Stimulated activated CD4-positive, alpha-beta T cell treated with anti-CD3 and anti-CD28 coated beads, TNF-alpha, amount 100 ng/mL, for 24 hours (primary cell): ENCODE results near the gene YIPF3.
"Not testable (repeated sequence)": the region's sequence is repeated elsewhere in the genome, so short reads cannot be mapped to it uniquely, and the experiment has no call there.

Source experiments
- DNase-seq, 3 experiments: peaks; one replicate each; pipeline ENCODE4 v3.0.0-alpha.2; 2020; ENCODE audit warnings: low read depth in 3 of 3

Gene YIPF3

DNA sequence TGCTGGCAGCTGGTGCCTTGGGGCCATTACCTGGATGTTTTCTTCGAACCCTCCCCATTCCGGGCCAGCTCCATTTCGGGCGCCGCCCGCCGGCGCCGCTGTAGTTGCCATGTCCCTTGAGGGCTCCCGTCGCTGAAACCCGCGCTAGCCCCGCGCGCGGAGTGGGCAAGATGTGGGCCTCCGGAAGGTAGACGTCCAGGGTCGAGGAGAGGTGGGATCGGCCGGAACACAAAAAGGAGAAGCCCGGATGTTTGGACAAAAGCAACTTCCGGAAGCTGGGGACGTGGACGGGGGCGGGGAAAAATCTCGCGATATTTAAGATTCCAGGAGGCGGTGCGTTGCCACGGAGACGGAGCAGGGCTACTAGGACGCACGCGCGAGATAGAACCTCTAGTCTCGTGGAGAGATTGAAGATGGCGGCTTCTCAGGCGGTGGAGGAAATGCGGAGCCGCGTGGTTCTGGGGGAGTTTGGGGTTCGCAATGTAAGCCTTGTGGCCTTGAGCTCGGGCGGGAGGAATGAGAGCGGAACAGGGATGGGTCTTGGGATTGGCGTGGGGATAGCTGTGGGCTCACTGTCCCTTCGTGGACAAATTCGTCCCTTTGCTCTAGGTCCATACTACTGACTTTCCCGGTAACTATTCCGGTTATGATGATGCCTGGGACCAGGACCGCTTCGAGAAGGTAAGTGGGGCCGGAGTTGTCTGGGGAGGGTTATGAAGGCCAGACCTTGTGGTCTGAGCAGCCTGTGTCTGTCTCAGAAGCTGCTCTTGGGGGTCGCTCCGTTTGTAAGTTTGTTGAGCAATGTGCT lies at the start of gene YIPF3, which contains the start of gene POLR1C:
Gene YIPF3 (minus strand): TSS at position 230 of the 808 bp plus-strand sequence. CDS start 119 bp downstream, at position 111.
Gene POLR1C (plus strand): TSS at position 393 of the 808 bp plus-strand sequence. CDS start 21 bp downstream, at position 414.
- DNase-seq = peak; percentile 93 to 97 (median 95)

DNA sequence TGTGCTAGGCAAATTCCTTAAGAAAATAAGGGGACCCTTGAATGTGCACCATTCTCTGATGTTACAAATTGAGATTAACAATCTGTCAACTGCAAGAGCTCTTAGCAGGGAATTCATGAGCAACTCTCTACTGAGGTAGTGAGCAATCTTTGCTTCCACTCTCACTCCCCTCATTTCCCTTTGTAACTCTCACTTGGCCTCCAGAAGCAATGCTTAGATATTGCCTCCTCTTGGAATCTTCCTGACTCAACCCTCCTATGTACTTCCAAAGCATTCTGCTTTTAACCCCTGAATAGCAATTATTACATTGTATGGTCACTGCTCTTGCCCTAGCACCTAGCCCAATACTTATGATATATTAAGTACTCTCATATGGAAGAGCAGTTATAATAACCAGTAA lies 42.6 kb upstream of the YIPF3 start:
- no peak for DNase-seq

DNA sequence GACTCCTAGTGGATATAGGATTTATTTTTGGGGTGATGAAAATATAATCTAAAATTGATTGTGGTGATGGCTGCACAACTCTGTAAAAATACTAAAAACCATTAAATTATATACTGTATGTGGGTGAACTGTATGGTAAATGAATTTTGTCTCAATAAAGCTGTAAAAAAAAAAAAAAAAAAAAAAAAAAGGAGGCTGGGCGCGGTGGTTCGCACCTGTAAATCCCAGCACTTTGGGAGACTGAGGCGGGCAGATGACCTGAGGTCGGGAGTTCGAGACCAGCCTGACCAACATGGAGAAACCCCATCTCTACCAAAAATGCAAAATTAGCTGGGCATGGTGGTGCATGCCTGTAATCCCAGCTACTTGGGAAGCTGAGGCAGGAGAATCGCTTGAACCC lies 40.9 kb upstream of the YIPF3 start:
- DNase-seq = not testable (repeated sequence)

DNA sequence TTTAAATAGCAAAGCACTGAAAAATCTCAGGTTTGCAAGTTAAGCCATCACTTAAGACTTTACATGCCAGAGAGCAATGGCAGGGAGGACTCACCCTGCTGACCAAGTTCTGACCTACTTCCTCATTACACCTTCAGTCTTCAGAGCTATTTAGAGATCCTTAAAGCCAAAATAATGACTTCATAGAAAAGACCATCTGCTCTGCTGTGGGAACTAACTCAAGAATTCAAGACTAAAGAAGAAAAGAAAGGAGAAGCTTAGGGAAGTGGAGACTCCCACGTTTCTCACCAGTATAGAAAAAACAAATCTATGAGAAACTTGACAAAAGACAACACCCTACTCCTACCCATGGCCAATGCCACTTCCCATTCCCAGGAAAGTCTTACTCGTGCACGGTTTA lies 30.5 kb upstream of the YIPF3 start:
- DNase-seq = no peak

DNA sequence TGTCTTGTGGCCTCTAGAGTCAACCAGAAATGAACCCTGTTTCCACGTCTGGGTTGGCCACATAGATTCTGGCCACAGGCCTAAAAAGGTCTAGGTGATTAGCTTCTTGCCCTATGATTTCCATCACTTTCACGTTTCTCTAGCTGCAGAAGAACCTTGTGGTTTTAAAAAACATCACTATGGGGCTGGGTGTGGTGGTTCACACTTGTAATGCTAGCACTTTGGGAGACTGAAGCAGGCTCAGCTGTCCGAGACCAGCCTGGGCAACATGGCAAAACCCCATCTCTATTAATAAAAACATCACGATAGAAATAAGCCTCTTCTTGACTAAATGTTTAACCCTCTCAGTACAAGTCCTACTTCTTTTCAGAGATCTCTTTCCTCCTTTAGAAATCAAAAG lies 27.7 kb upstream of the YIPF3 start:
- no peak for DNase-seq

DNA sequence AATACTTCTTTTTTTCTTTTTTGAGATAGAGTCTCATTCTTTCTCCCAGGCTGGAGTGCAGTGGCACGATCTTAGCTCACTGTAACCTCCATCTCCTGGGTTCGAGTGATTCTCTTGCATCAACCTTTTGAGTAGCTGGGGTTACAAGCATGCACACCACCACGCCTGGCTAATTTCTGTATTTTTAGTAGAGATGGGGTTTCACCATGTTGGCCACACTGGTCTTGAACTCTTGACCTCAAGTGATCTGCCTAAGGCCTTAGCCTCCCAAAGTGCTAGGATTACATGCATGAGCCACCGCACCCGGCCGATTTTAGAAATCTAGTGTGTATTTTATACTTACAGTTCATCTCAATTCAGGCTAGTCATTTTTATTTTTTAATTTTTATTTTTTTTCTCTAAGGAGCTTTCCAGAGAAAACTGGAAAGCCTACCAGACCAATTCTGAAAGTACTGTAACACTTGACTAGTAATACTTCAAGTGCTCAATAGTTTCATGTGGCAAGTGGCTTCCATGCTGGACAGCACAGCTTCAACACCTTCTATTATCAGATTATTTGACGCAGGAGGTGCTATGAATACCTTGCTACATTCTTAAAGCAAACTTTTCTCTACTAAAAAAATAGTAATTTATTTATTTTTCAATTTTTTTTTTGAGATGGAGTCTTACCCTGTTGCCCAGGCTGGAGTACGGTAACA lies 25.2 kb upstream of the YIPF3 start:
- no peak for DNase-seq

DNA sequence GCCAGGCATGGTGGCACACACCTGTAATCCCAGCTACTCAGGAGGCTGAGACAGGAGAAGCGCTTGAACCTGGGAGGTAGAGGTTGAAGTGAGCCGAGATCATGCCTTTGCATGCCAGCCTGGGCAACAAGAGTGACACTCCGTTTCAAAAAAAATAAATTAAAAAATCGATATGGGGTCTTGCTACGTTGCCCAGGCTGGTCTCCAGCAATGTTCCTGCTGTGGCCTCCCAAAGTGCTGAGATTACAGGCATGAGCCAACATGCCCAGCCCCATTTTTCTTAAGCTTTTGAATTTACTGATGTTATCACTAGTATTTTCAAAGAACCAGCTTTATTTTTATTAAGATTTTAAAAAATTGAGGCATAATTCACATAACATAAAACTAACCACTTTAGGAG lies 23.8 kb upstream of the YIPF3 start:
- DNase-seq = no peak

DNA sequence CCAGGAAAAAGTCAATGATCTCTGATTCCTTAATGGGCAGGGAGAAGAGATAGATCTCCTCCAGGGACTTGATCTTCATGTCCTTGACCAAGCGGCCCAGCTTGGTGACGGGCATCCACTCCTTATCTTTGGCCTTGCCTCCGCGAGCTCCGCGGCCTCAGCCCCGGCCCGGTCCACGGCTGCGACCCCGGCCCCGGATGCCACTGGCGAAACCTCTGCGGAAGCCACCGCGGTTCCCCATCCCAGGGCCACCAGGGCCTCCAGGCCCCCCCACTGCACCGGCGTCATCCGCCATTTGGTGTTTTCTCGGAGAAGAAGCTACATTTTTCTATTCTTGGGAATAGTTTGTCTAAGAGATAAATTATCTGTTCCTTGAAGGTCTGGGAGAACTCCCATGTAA lies 22.7 kb upstream of the YIPF3 start:
- not testable (repeated sequence) for DNase-seq

DNA sequence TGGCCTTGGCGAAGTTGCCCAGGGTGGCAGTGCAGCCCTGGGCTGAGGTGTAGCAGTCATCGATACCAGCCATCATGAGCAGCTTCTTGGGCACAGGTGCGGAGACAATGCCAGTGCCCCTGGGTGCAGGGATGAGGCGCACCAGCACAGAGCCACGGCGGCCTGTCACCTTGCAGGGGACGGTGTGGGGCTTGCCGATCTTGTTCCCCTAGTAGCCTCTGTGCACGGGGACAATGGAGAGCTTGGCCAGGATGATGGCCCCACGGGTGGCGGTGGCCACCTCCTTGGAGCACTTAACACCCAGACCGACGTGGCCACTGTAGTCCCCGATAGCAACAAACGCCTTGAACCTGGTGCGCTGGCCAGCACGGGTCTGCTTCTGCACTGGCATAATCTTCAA lies 22.3 kb upstream of the YIPF3 start:
- DNase-seq = not testable (repeated sequence)

DNA sequence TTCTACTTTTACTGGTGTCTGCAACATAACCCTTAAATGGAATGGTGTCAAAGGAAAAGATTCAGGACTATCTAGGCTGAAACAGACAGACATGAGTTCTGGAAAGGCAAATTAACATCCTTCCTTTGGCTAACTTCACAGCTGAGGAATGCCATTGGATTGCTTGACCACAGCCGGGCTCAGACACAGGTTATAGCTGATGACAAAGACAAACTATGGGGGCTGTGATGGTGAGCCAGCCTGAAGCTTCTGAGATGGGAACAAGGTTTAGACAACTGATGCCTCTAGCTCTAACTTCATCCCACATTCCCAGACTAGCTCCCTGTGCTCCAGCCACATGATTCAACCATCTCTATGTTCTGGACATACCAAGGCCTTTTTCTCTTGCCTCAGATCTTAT lies 15.5 kb upstream of the YIPF3 start:
- DNase-seq = no peak

DNA sequence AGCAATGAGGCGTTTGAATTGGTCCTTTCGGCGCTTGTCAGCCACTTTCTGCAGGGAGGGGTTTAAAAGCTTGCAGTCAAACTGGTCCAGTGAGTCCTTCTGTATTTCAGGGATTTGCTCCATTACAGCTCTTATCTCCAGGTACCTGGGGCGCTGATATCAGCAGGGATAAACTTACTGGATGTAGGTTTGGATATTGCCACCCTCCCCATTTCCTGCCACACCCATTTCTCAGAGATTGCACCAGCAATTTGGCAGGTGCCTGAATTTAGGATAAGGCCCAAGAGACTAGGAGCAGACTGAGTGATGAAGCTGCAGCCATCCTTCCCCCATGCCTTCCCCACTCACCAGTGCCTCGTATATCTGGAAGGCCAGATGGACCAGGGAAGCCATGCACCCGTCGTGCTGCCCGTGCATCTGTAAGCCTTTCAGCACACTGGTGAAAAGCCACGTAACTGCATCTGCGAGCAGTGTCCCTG lies 7.8 kb upstream of the YIPF3 start:
- DNase-seq = no peak

DNA sequence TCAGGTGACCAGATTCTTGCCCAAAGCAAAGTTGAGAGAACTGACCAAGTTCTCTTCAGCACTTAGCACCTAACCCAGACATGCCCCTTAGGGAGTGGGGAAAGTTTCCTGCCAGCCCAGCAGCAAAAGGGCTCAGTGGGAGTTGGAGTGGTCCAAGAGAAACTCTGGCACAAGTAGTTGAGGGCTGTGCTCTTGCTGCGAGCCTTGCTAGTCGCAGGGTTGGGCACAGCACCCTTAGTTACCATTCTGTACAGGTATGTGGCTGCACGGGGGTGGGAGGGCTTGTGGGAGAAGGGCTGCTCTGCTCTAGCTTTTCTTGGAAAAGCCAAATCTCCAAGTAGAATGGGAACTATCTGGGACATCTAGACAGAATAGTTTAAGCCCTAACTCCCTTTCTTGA lies 6.6 kb upstream of the YIPF3 start:
- no peak for DNase-seq

DNA sequence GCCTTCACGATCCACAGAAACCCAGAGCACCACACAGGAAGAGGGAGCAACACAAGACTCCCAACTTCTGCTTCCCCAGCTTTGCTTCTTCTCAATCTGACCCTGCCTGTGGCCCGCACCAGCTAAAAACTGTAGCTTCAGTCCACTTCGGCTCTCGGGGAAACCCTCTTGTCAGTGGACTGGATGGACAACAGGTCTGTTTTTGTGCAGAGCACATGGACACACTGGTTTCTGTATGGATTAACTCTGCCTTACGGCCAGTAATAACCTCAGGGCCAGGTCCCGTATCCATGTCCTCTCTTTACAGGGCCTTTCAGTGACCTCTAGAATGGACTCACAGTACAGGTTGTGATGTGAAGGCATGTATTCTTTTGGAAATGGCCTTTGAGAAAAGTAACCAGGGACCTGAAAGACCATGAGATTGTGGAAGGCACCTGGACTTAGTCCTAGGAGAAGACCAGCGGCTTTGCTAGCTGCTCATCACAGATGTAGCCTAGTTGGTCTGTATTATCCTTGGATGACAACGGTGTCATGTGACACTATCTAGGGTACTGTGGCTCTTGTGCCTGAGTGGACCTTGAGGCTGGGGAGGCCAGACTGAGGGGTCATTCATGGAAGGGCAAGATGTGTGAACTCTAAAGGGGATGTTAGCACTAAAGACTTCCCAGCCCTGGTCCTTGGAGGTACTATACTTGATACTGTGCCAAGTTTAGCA lies 6.0 kb upstream of the YIPF3 start:
- DNase-seq = no peak

DNA sequence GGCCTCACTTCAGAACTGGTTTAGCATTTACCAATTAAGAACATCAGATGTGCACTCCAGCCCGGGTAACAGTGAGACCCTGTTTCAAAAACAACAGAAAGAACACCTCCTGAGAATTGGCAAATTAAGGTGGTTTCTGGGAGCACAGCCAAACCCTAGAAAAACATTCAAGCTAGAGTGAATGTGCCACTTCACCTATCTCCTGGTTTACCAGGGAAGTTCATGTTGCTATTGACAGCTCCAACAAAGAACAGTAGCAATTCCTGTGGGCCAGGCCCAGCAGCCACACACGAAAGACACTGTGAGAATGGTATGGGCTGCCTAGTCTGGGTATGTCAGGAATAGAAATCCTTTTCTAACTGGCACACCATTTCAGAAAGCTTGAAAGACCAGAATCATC lies 5.1 kb upstream of the YIPF3 start:
- DNase-seq = no peak

DNA sequence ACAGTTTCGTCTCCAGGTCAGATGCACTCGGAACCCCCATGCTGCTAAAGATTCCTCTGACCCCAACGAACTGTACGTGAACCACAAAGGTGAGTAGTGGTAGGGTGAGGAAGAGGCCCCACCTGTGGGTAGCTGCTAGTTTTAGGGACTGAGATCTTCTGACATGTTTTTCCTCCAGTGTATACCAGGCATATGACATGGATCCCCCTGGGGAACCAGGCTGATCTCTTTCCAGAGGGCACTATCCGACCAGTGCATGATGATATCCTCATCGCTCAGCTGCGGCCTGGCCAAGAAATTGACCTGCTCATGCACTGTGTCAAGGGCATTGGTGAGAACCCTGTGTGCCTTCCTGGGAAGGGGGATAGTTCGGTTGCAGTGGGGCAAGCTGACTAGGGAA lies 3.4 kb upstream of the YIPF3 start:
- no peak for DNase-seq

DNA sequence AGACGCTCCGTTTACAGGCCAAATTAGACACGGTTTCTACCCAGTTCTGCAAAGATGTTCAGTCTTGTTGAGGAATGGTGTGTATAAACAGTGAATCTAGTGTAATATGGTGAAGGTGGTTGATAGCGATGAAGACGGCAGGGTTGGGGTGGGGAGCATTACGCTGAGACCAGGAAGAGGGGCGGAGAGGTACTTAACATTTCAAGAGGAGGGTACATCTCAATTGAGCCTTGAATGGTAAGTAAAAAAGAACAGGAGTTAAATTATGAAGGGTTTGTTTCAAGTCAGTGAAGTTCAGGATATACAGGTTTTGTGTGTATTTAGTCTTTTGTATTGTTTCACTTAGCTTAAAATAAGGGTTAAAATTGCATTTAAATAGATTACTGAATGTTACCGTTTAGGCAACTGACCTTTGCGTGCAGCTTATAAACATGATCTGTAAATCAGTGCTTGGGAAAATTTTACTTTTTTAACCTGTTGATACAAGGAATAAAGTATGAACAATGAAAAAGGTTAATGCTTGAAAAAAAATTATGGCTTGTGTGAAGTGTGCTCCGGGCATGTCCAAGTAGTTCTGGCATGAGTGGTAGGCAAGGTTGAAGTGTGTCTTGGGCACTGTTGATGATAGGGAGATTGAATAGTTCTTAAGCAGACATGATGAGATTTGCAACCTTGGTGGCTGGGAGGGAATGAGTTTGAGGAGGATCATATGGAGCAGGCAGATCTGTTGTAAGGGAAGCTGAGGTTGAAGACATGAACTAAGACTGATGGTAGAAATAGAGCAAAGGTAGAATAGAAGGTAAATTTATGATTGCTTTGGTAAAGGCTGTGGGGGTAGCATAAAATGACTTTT lies 1.0 kb upstream of the YIPF3 start:
- DNase-seq = no peak

DNA sequence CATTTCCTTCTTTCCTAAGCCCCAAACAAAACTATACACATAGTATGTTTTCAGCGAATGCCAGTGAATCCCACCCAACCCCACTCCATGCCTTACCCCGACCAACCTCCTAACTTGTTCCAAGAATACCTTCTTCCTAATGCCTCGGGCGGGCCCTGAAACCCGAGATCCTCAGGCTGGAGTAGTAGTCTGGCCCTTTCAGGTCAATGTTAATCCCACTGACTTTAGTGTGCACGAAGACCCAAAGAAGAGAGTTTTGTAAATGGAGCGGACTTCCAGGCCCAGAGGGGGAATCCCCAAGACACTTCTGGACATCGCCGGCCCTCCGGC lies 394 bp downstream of the YIPF3 start:
- no peak for DNase-seq

DNA sequence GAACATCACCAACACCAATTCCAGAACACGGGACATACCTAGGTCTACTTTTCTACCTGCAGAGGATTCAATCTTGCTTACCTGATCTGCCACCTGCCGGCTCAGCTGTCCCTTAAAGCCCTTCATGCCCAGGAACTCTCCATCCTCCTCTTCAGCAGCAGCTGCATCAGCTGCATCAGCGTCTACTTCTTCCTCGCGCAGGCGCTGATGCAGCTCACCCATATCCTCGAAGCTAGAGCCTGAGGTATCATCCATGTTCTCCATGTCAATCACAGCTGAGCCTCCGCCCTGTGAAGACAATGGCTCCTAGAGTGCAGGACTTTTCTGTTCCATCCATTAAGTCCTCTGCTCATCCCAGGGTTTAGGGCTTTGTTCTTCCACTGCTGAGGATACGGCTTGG lies 918 bp downstream of the YIPF3 start:
- no peak for DNase-seq

DNA sequence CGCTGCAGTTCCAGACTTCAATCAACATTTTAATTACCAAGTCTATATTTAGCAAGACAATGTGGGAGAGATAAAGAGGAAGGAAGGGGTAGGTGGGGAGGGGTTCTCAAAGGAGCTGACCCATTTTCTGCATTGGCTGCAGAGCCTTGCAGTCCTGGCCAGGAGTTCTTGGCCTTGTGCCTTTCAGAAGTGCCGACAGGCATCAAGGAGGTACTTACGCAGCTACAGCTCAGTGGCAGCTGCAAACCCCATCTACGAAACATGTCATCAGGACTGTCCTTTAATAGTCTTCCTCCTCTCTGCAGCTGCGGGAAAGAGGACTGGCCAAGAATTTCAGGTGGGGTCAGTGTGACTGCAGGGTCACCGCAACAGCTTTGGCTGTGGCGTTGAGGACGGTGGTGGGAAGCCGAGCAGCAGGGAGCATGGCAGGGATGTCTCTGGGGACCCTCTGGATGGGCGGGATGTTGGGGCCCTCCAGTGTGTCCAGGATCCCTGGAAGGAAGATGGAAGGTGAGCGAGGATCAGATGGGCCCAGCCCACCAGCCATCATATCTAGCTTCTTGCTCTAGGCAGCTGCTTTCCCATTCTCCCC lies 4.8 kb downstream of the YIPF3 start:
- DNase-seq = no peak

DNA sequence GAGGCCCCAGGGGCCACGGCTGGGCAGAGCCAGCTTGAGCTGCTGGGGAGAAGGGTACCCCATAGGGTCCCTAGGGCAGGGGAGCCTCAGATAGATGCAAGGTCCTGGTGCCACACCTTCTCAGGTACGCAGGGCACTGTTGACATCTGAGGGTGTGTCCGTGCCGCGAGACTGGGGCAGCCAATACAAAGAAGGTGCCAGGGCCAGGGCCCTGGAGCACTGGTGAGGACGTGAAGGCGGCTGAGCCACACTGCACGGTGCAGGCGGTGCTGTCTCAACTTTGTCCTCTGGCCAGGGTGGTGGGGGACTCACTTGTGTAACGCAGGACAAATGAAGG lies 5.9 kb downstream of the YIPF3 start:
- no peak for DNase-seq
